GM21381 (cell line): ENCODE measurements around the gene INHBA.

Experiments
- ATAC-seq: cut with Tn5 transposase; IDR thresholded peaks from one replicate; pipeline ENCODE4 v1.9.1; 2021; ENCODE audit warnings: mild to moderate bottlenecking, moderate library complexity; ENCODE audit not compliant: unreplicated experiment

The INHBA gene

DNA sequence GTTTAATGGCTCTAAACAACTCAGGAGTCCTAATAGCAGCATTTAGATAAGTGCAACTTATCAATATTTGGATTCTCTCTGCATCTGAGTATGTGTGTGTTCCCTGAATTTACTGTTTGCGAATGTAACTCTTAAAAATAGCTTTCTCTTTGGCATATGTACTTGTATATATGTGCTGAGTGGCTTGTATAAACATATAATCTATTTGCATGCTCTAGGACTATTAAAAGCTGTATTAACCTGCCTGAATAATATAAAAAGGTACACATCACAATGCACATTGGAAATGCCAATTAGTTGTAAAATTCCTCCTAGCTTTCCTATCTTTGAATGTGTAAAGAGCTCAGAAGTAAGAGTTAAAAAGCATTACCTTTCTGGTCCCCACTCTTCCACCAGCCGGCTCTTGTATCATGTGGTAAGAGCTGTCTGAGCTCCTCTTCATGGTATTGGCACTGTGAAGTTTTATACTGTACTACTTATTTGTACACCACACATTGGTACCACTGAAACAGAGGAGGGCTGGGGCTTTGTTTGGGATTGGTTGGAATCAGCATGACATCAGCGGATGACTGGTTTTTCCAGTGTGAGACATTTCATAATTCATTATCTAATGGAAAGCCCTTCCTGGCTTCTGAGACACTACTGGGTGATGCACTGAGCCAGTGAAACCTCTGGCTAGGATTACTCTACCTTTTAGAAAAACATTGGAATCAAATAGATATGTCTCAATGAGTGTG, at the start of gene INHBA:
TSS of gene INHBA (minus strand) at position 456 of the 737 bp plus-strand sequence. CDS start 2,716 bp downstream, outside the sequence.
- ATAC-seq, result no peak

DNA sequence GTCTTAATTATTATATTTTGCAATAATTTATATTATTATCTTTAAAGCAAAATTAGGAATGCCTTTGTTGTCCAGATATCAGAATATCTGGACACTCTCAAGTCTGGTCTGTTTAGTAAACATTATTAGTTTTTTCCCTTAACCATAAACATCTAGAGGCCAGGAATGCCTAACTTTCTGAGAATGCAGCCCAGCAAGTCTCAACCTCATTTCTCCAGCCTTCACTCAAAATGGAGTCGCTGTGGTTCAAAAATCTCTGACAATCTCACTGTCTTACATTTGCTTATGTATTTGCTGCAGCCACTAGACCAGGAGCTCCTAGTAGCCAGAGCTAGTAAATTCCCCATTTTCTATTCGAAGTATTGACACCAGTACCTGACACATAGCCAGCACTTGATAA, 49.7 kb upstream of the INHBA start:
- ATAC-seq, result no peak

DNA sequence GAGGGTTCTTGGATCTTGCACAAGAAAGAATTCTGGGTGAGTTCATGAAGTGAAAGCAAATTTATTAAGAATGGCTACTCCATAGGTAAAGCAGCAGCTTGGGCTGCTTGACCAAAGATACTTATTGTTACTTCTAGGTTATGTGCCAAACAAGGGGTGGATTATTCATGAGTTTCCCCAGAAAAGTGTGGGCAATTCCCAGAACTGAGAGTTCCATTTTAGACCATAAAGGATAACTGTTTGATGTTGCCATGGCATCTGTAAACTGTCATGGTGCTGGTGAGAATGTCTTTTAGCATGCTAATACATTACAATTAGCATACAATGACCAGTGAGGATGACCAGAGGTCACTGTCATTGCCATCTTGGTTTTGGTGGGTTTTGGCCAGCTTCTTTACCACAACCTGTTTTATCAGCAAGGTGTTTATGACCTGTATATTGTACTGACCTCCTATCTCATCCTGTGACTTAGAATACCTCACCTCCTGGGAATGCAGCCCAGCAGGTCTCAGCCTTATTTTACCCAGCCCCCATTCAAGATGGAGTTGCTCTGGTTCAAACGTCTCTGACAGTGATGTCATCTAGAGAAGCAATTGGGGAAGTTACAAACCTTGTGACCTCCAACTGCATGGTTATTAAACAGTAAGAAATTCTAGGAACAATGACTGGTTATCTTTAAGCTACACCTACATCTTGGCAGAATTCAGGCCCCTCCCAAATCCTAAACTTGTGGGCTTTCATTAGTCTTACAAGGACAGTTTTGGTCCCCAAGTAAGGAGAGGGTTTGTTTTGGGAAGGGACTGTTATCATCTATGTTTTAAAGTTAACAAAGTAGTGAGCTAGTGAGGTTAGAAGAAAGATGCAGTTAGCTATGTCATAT, 48.0 kb upstream of the INHBA start:
- no peak for ATAC-seq

DNA sequence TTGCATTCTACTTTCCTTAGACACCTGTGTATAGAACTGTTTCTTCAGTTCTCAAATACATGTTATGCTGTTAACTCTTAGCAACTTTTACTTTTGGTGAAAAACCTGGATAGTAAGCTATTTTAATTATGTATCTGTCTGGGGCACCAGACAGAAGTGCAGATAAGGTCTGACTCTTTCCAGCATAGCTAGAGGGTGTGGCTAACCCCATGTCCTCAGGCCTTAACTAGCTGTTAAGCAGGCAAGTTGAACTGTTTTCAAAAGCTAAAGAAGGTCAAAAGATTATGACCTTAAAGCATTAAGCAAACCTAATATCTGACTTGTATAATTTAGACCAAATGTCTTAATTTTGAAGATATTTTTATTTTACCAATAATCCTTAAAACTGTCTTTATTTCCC, 45.1 kb upstream of the INHBA start:
- ATAC-seq, result no peak

DNA sequence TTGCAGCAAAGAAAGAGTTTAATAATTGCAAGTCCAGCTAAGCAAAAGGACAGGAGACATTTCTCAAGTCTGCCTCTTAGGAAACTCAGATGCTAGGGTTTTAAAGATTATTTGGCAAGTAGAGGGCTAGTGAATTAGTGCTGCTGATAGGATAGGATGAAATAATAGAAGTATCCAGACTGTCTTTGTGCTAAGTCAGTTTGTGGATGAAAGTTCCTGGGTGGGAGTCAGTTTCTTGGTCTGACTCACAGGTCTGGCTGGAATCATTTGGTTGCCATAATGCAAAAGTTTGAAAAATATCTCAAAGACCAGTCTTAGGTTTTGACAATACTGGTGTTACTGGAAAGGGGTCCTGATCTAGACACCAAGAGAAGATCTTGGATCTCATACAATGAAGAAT, 42.6 kb upstream of the INHBA start:
- no peak for ATAC-seq

DNA sequence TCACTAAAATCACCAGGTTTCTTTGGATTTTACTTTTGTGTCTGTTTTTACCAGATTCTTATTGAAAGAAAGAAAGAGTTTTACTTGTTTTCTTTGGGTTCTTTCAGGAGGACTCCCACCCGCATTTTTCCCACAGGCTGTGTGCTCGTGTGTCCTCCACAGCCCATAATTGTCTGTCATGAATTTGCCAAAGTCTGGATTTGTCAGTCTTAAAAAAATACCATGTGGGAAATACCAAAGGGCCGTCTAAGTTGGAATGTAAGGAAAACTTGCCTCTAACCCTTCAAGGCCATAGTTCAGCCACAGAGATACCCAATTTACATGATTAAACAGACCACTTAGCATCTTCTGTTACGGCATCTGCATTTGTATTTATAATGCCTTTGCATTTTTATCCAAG, 41.3 kb upstream of the INHBA start:
- ATAC-seq, result no peak

DNA sequence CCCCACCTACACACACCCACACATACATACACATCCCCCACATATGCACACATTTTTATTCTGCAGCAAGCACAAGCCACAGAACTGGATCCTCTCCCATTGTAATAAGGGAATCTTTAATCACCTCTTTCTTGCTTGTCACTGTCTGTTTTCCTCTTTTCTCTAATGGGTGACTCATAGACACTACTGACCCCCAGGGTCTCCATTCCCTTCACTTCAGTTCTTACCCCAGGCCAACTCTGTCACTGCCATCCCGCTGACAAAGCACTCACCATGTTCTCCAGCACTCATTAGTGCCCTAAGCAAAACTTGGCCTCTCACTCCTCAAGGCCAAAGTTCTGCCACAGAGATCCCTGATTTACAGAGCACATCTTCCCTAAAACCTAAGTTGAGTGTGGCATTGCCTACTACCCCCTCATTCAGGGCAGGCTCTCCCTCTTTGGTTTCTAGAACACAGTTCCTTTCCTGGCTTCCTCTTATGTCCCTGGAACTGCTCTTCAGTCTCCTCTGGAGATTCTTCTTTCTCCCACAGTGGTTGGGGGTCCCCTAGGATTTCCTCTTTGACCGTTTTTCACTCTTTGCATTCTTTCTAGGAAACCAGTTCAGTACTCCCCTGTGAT, 39.6 kb upstream of the INHBA start:
- no peak for ATAC-seq

DNA sequence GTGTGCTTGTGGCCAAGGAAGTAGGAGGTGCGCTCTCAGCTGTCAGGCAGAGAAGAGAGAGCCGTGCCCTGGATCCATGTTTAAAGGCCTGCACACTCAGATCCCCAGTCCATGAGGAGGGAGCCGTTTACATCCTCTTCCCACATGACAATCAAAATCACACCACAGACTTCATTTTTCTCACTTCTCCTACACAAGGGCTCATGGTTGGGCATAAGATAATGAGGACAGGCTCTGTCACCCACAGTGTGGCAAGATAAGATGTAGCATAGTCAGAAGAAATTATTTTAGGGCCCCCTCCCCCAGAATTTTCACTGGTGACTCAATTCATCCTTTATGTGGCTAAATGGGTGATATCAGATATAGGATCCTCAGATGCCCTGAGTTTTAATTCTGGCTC, 35.9 kb upstream of the INHBA start:
- no peak for ATAC-seq

DNA sequence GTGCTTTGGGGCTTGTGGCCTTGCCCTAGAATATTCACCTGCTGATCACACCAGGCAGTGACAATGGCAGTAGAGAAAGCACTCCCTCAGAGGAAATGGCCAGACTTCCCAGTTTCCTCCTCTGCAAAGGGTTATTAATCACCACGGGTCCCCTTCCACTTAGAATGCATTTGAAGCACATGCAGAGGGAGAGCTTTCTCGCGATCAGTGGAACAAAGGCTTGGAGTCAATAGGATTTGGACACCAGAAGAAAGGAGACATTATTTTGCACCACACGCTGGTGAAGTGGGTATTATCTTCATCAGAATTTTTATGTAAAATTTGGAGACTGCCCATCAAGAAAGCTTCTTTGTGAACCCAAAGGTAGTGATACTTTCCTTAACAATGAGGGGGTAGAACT, 35.4 kb upstream of the INHBA start:
- no peak for ATAC-seq

DNA sequence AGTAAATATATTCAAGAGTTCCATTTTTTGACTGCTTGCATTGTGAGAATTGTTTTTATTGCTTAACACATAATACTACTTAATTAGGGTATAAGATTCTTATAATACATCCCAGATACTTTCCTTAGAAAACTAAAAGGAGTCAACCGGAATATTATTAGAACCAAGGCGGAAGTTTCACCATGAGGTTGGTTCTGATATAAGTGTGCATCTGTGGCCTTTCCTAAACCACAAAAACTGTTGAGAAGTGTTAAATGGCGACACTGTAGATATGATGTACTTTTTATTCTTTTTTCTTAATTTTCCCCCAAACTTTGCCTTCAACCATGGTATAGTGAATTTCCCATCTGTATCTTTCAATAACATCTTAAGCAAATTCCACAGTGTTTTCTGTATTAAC, 32.3 kb upstream of the INHBA start:
- ATAC-seq, result no peak

DNA sequence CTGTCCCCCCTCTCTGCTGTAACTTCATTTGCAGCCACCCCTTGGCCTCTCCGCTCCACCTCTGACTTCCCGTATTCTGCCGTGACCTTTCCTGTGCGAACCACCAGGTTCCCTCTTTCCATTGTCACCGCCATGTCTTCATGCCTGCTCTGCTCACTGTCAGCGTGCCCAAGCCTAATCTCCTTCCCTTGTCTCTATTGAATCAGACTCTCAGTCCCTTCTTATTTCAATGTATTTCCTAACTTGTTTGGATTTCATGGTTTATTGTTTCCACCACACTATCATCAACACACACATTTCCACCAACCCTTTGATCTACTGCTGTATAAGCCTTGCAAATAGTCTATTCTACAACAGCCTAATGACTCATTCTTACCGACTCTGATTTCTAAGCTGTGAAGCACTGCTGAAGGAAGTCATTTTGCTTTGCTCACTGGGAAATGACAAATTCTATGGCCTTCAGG, 30.0 kb upstream of the INHBA start:
- ATAC-seq, result no peak

DNA sequence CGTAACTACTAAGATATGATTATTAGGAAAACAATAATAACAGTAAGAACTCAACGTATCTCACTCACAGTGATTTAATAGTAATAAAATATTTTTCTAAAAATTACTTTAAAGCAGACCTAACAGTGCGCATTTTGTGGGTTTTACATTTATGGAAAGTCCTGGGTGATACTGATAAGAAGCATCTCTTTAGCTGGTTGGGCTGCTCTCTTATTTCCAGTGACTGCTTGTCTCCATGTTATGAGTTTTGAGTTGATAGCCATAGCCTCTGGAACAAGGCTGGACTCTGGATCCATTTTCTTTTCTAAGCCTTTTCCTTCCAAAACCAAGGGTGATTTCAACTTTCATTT, 29.5 kb upstream of the INHBA start:
- ATAC-seq, result no peak

DNA sequence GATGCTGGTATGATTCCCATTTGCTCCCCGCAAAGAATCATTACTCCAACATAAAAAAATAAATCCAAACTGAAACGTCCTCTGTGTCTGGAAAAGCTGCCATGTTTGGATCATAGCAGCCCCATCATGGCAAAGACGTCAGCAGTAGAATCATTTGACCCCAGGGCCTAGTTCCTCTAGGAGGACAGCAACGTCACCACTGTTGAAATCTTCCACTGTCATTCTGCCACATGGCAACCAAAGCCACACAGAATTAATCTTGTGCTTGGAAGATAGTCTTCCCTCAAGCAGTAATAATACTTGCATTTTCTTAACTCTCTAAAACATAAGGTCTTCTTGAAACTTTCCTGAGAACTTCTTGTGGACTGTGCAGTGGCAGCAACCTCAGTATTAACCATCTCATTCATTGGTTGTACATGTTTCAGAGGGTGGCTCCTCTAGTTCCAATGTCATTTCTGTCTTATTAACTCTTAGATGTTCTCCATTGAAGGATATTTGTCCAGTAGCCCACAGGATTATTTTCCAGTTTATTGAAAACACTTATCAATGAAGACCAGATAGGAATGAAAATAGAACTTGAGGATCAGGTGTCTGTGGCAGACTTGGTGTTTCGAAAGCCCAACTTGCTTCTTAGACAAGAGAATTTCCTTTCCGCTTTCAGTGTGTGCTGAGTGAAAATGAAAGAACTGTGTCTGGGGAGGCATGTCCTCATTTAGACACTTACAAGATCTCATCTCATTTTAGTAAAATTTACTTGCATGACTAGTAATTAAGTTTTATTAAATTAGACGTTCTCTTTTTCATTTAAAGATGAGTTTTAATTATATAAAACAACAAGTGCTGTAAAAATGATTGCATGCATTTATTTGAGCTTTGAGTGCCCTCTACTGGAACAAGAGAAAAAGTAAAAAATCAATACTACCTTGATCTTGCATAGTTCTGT, 28.9 kb upstream of the INHBA start:
- peak; percentile 99 for ATAC-seq

DNA sequence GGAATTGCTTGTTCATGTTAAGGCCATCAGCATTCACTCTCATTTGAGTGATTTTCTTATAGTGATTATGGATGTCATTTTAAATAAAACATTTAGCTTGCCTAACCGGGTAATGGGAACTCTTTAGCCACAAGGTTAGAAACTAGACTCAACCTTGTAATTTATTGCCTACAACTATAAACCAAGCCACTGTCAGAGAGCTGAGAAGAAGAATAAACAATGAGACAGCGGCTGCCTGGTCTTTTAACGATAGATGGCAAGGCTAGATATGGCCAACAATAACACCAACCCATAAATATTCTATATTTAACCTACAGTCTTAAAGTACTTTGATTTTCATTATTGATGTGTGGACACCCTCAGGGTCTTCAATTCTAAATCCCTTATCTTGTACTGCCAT, 27.8 kb upstream of the INHBA start:
- no peak for ATAC-seq

DNA sequence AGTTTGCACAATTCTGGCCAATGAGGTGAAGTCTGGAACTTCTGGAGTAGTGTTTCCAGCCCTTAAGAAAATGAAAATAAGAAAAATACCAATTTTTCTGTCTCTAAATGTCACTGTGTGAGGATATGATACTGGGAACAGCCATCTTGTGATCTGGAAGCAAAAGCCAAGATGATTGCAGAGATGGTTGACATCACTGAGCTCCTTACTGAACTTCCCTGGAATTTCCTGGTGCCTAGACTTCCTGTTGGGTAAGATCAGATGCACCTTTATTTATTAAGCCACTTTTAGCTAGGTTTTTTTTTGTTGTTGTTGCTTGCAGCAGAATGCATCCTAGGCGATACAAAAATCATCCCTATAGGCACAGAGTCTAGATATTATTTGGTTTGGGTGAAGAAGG, 27.3 kb upstream of the INHBA start:
- no peak for ATAC-seq

DNA sequence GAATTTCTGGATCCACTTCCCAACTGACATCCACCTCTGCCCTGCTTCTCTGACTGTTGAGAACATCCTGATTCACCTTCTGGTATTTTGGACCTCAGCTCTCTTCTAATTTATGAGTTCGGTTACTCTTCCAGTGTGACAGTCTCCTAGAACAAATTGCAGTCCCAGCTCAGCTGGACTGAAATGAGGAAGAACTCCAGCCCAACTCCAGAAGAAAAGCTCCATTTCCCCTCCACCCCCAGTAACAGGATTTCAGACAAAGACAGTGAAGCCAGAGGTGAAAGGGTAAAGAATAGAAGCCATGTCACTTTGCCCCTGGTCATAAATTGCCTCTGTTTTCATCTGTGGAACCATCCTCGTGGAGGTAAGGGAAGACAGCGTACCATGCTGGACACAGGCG, 26.2 kb upstream of the INHBA start:
- no peak for ATAC-seq

DNA sequence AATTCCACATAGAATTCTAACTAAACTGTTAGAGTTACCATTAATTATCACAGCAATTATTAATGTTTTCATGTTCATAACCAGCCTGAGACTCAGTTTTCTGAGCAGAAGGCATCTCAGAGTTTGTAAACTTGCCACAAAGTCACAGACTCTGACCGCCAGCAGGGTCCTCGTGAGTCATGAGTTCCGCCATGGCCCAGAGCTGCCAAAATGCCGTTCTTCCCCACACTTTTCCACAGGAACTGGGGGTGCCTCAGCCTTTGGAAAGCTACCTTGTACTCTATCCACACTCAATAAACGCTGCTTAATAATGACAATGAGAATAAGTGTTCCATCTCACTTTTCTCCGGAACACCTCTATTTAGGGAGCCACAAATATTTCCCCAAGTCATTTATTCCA, 22.1 kb upstream of the INHBA start:
- no peak for ATAC-seq

DNA sequence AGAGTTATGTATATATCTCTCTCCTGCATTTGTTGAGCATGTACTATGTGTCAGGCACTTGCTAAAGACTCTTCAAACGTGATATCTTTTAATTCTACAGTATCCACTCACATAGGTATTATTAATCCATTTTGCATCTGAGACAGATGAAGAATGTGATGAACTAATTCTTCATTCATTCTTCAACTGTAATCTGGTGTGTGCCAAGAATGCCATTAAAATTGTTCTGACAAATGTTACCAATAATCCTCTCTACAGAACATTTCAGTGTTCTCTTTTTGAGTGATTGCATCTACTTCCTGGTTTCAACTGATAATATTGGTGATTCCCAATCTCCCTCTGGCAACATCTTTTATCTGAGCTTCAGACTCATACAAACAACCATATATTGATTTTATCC, 18.0 kb upstream of the INHBA start:
- ATAC-seq, result no peak

DNA sequence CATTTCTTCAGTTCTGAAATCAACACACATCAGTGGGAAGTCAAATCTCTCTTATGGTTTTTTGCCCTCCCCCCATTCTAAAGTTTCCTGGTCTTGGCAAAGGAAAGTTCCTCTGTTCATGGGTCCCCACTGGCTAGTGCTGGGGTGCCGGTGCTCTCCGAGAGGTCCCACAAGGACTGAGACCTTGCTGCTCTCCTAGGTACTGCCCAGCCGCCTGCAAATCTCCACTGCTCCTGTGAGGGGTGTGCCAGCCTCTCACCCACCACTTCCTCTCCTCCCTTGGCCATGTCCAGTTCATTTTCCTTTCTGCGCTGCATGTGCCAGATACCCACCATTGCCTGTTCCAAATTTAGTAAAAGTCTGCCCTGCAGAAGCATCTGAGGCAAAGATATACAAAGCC, 17.2 kb upstream of the INHBA start:
- ATAC-seq, result no peak

DNA sequence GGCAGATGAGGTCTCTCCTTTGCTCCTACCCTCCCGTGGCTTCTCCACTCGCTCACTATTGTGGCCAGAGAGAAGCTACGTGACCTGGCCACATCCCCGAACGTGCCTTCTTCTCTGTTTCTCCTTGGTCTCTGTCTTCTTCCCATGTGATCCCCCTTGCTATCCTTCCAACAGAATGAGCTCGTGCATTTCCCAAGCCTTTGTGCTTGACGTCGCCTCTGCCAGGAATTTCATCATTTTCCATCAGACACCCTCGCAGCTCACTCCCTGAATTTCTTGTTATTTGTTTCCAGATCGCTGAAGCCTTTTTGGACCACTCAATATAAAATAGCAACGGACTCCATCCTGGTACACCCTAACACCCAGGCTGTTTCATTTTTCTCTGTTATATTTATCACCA, 13.8 kb upstream of the INHBA start:
- ATAC-seq, result no peak

DNA sequence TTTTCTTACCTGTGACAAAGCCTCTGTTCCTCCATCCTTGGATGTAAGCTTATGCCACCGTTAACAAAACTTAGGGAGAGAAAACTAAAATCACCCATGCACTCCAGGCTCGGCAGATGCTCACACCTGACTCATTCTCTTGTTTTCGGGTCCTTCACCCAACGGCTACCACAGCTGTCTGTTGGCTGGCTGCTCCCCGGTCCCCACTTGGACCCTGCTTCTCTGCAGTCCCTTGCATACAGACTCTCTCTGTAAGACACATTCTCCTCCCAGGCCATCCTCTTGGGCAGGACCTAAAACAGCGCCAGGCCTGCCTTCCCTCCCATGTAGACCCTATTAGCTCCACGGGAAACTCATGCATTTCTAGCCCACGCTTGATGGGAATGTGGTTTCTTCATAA, 12.1 kb upstream of the INHBA start:
- no peak for ATAC-seq
